Right lung (tissue), 5 donors: Measurements from ENCODE around the gene BRD1. TPM values are rescaled to one million over a fixed set of nuclear protein-coding genes. Genes with fewer than 3 reads are reported as not detected.
"Not testable (repeated sequence)": the region's sequence is repeated elsewhere in the genome, so short reads cannot be mapped to it uniquely, and the experiment has no call there.

ENCODE experiments used
- DNase-seq, 2 donors: peaks; one replicate each; pipeline ENCODE4 v3.0.0-alpha.2; 2013
- polyA plus RNA-seq, 5 donors: library from polyadenylated mRNA; unstranded; fragments of 120-200 nt; gene quantifications; one replicate each; pipeline versions ENCODE4 v1.2.1 to v1.2.3, GENCODE V29; 2013; ENCODE audit warnings: inconsistent platforms in 1 of 5, low replicate concordance in 1 of 5; ENCODE audit not compliant: insufficient read length in 5 of 5, insufficient read depth in 1 of 5

BRD1 gene
- polyA plus RNA-seq, 5 donors, result 31.2 to 41.2 (median 35.3) TPM

DNA sequence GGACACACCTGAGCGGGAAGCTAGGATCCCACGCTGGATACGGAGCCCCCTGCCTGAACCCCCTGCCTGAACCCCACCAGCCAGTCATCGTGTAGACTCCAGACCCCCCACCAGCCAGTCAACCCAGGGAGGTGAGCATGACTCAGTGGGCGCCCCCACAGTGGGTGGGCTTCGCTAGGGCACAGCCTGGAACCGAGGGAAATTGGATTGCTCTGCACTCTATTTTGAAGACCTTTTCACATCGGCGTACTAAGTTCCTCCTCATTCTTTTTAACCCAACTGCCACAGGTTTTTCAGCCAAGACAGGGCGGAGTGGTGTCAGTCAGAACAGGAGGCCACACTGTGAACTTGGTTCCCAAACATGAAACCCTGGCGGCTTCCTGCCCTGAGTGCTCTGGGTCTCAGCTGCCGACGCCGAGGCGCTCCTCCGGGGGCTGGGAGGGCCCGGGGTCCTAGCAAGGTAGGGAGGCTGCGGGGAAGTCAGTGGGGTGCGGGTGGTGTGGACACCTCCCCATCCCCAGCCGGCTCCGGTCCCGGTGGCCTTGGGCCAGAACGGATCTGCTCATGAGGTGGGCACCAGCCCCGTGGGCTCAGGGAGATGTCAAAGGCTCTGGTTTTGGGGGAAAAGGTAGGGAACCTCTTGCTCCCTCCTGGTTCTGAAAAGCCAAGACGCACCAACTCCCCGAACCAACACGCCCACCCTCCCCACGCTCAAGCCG is 57.0 kb downstream of the BRD1 start:
- no peak for DNase-seq

GRCh38 chr22:49769691-49770546 is 57.8 kb downstream of the BRD1 start:
- DNase-seq, result no peak

DNA sequence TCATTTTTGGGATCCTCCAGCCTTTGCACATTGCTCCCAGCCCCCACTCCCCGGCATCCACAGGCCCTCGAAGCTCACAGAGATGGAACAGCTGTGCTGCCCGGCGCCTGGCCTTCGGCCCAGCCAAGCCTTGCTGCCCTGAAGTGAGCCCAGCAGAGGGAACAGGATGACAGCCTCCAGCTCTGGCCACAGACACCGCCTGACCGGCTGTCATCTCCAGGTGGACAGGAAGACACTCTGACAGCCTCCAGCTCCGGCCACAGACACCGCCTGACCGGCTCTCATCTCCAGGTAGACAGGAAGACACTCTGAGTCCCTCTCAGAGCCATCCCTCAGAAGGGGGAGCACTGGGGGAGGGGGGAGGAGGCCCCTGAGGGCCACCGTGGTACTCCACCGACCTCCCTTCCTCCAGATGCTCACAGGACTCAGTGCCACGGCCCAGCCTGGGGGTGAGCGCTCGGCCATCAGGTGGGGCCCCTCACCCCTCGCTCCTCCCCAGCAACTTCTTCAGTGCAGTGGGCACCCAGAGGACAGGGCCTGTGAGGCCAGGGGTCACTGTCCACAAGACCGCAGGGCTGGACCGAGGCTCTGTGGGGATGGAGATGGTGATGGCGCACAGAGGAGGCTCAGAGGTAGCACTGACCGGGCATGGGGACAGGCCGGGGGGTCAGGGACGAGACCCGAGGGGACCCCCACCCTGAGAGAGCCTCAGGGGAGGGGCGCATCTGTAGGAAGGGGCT is 58.6 kb downstream of the BRD1 start:
- peak; percentile 58 to 61 for DNase-seq

GRCh38 chr22:49768077-49768910 is 59.4 kb downstream of the BRD1 start:
- DNase-seq, result no peak

DNA sequence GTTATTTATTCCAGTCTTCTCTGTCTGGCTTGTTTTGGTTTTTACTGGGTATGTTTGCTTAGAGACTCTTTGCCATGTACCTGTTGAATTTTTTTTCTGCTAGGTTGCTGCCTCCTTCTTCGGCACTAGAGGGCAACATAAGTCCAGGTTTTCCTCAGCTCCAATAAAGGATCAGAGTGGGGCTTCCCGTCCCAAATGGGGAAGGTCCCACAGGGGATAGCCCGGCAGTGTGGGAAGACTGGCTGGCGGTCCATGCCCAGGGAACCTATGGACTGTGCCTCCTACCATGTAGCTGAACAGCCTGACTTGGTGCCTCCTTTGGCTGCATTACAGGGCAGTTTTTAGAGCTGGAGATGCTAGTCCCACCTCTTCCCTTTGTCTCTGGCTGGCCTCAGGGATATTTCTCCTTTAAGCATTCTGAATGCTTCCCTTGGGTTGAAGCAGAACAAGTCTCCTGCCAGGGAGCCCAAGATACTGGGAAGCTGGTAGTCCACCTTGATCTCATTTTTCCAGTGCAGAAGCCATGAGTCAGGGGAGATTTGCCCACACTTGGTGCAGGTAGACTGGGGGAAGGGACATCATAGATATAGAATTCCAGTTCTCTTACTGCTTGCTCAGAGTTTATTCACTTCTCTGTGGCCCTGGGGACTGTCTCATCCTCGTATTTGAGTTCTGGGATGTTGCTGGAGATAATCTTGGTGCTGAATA is 60.2 kb downstream of the BRD1 start:
- no peak for DNase-seq

- DNase-seq, result no peak
Measured at GRCh38 chr22:49765951-49766350, 61.7 kb downstream of the BRD1 start.

GRCh38 chr22:49765091-49765771 is 62.4 kb downstream of the BRD1 start:
- DNase-seq, result no peak

DNA sequence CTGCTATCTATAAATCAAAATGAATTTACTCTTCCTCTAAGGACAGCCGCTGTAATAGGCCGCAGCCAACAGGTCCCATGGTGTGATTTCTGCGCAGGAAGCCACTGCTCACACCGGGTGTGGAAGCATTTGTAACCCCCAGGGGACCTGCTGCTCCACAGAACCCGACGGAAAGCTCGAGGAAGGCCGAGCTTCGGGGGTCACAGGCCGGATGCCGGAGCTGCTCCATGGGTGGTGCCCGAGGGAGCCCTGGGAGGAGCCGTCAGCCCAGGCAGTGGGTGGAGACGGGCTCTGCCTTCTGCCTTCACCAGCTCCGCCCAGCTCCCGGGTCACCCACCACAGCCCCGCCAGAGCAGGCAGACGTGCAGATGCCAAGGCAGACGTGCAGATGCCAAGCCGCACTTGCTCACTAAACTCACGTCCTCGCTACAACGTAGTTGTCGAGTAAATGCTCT is 63.5 kb downstream of the BRD1 start:
- no peak for DNase-seq

GRCh38 chr22:49763696-49764095 is 64.0 kb downstream of the BRD1 start:
- DNase-seq, result no peak

- no peak for DNase-seq
Measured at GRCh38 chr22:49763138-49763537, 64.5 kb downstream of the BRD1 start.

- not testable (repeated sequence) for DNase-seq
Measured at GRCh38 chr22:49762571-49762970, 65.1 kb downstream of the BRD1 start.

DNA sequence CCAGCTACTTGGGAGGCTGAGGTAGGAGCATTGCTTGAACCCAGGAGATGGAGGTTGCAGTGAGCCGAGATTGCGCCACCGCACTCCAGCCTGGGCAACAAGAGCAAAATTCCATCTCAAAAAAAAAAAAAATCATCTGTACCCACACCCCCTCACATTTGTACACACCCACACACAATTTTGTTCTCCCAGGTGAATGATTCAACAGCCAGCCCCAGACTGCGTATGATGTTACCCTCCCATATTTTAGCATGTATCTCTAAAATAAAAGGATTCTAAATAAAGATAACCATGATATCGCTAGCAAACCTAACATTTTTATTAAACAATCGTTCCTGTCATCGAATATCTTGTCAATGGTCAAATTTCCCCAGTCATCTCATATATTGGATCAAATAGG is 65.8 kb downstream of the BRD1 start:
- no peak for DNase-seq

- DNase-seq, result no peak
Measured at GRCh38 chr22:49760630-49761571, 66.8 kb downstream of the BRD1 start.

GRCh38 chr22:49760280-49760629 is 67.4 kb downstream of the BRD1 start:
- DNase-seq, result no peak

DNA sequence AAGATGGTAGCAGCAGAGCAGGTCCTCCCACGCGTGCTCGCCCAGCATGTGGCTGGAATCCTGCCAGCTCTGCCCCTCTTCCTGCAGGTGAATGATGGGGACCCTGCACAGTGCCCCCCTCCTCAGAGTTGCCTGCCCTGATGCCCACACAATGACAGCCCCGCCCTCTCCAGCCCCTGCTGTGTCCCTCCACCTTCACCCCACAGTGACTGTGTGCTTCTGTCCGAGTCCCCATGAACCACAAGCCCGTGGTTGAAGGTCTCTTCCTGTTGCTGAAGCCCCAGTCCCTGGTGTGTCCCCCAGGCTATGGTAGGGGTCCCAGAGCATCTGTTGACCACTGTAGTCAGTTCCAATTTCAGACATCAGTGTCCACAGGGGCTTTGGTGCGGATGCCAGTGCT is 71.0 kb downstream of the BRD1 start:
- no peak for DNase-seq

DNA sequence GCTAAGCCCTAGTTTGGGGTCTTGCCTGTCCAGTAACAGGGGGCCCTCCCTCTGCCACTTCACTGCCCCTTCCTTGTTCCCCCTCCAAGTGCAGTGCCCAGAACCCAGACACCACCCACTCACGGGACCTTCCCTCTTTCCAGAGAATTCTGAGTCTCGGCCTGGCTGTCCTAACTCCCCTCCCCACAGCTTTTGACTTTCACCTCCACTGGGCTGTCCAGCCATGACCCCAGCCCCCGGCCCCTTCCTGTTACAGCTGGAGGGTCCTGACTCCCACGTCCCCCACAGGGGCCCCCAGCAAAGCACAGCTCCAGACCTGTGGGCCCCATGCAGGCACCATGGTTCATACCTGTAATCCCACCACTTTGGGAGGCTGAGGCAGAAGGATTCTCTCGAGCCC is 71.5 kb downstream of the BRD1 start:
- no peak for DNase-seq

DNA sequence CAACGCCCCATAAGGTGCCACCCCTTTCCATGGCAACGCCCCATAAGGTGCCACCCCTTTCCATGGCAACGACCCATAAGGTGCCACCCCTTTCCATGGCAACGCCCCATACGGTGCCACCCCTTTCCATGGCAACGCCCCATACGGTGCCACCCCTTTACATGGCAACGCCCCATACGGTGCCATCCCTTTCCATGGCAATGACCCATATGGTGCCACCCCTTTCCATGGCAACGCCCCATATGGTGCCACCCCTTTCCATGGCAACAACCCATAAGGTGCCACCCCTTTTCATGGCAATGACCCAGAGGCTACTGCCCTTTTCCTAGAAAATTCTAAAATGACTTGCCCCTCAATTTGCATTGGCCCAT is 72.1 kb downstream of the BRD1 start:
- DNase-seq, result no peak

- no peak for DNase-seq
Measured at GRCh38 chr22:49754696-49755630, 72.7 kb downstream of the BRD1 start.
